WI38 (cell line): ENCODE results near the gene PTPN7.

Experiments used
- H3K4me3 ChIP-seq: 2 replicates; pipeline ENCODE4 v1.5.1; 2011; ENCODE audit warnings: low read depth, mild to moderate bottlenecking, control low read depth, low read length
- CTCF ChIP-seq: IDR thresholded peaks from 2 replicates; pipeline ENCODE4 v1.5.1; 2012; ENCODE audit warnings: low read depth, mild to moderate bottlenecking, control low read depth, low read length

PTPN7 gene

GRCh38 chr1:202130816-202131522, 29.4 kb downstream of the PTPN7 start:
- TF ChIP-seq CTCF = no peak

GRCh38 chr1:202130297-202130721, 30.1 kb downstream of the PTPN7 start:
- no peak overlapping the region for H3K4me3 ChIP-seq
- no peak for TF ChIP-seq CTCF

More at GRCh38 chr1:202130816-202131522, 29.4 kb downstream of the PTPN7 start:
- H3K4me3 ChIP-seq = no peak overlapping the region

- H3K4me3 ChIP-seq = no peak overlapping the region
Measured at GRCh38 chr1:202129453-202130296, 30.7 kb downstream of the PTPN7 start.

DNA sequence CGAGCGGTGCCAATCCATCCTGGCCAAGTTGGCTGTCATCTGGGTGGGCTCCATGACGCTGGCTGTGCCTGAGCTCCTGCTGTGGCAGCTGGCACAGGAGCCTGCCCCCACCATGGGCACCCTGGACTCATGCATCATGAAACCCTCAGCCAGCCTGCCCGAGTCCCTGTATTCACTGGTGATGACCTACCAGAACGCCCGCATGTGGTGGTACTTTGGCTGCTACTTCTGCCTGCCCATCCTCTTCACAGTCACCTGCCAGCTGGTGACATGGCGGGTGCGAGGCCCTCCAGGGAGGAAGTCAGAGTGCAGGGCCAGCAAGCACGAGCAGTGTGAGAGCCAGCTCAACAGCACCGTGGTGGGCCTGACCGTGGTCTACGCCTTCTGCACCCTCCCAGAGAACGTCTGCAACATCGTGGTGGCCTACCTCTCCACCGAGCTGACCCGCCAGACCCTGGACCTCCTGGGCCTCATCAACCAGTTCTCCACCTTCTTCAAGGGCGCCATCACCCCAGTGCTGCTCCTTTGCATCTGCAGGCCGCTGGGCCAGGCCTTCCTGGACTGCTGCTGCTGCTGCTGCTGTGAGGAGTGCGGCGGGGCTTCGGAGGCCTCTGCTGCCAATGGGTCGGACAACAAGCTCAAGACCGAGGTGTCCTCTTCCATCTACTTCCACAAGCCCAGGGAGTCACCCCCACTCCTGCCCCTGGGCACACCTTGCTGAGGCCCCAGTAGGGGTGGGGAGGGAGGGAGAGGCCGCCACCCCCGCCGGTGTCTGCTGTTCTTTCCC, 32.4 kb downstream of the PTPN7 start:
- TF ChIP-seq CTCF = no peak
- H3K4me3 ChIP-seq = no peak overlapping the region

More at GRCh38 chr1:202129453-202130296, 30.7 kb downstream of the PTPN7 start:
- TF ChIP-seq CTCF = no peak

DNA sequence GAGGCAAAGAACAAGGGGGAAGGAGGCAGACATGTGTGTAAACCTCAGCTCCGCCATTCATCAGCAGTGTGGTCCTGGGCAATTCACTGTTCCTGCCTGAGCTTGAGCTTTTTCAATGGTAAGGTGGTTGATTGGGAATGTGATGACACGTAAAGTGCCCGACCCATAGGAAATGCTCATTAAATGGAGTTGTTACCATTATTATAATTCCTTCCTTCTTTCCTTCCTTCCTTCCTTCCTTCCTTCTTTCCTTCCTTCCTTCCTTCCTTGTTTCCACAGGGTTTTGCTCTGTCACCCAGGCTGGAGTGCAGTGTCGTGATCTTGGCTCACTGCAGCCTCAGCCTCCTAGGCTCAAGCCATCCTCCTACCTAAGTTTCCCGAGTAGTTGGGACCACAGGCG, 33.3 kb downstream of the PTPN7 start:
- TF ChIP-seq CTCF = no peak
- no peak overlapping the region for H3K4me3 ChIP-seq

DNA sequence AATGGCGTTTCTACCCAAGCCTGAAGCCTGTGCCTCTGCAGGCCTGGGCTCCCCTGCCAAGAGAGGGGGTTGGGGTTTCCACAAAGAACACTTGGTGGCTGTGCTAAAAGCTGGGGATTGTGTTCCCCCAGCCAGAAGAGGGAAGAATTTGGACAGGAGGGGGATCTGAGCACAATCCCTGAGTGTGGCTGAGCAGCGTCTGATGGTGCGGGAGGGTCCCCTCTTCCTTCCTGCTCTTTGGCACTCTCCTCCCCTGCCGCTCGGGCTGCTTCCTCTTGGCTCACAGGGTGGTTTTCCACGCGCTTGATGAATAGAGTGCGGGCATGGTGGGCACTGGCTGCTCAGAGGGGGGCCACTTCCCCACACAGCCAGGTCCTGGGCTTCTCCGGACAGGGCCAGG, 34.0 kb downstream of the PTPN7 start:
- no peak overlapping the region for H3K4me3 ChIP-seq
- no peak for TF ChIP-seq CTCF
